Body of pancreas (tissue), 4 donors: Measurements from ENCODE around the gene RNF157. TPM values are rescaled to one million over a fixed set of nuclear protein-coding genes. Genes with fewer than 3 reads are reported as not detected.

ENCODE experiments used
- ATAC-seq: fragments of 150-250 bp; one replicate; pipeline ENCODE4 v1.9.1; 2016
- DNase-seq, 4 donors: peaks; one replicate each; pipeline ENCODE4 v3.0.0-alpha.2; 2019
- H3K27ac ChIP-seq, 4 donors: fragments of 200-600 bp; sonication (generic); 1 replicate in 3 of 4; 2 replicates in 1 of 4; pipeline versions ENCODE4 v1.5.1 to v1.6.1; 2016 to 2019; ENCODE audit warnings: mild to moderate bottlenecking in 1 of 4, mixed read lengths in 1 of 4, moderate library complexity in 1 of 4
- H3K27me3 ChIP-seq, 2 donors: fragments of 200-600 bp; sonication (generic); one replicate each; pipeline ENCODE4 v1.6.0; 2016; ENCODE audit warnings: mild to moderate bottlenecking in 1 of 2
- H3K36me3 ChIP-seq, 2 donors: fragments of 200-600 bp; sonication (generic); replicated peaks in 1 of 2; 2 replicates each; pipeline ENCODE4 v1.5.1; 2016; ENCODE audit warnings: low read depth in 2 of 2; ENCODE audit not compliant: insufficient read depth in 1 of 2
- H3K4me1 ChIP-seq: fragments of 200-600 bp; sonication (generic); one replicate; pipeline ENCODE4 v1.6.0; 2016
- H3K4me3 ChIP-seq, 2 donors: fragments of 200-600 bp; sonication (generic); 1 replicate in 1 of 2; 2 replicates in 1 of 2; pipeline ENCODE4 v1.5.1; 2016 to 2019
- H3K9me3 ChIP-seq, 3 donors: fragments of 200-600 bp; sonication (generic); 1 replicate in 2 of 3; 2 replicates in 1 of 3; pipeline ENCODE4 v1.5.1; 2016
- POLR2A ChIP-seq, 3 donors: fragments of 450-650 bp; IDR thresholded peaks; one replicate each; pipeline ENCODE4 v1.6.1; 2016; ENCODE audit warnings: antibody characterized with exemption in 3 of 3, mild to moderate bottlenecking in 2 of 3
- WGBS, 2 donors: methylation state at CpG; one replicate each; pipeline ENCODE4 v1.1.5; 2017; 5-methylcytosine and 5-hydroxymethylcytosine counted together
- intact Hi-C: fragments of 100-400 bp; cut with DNase I; formaldehyde crosslinking; loops from one replicate; pipeline ENCODE4 v1.15.1; 2023
- total RNA-seq, 2 donors: library from RNA; depleted of rRNA; stranded (reverse); fragments of >200 nt; gene quantifications; one replicate each; pipeline ENCODE4 v1.1.0, GENCODE V29; 2016
- TF ChIP-seq, protein P1 (sequence below), 7 experiments: fragments of 450-650 bp in 4 of 7; fragments of 200-600 bp in 3 of 7; sonication (generic) in 3 of 7; IDR thresholded peaks; one replicate each; pipeline ENCODE4 v1.5.1; 2016 to 2019; ENCODE audit warnings: antibody characterized with exemption in 7 of 7

The RNF157 gene
- total RNA-seq, 2 donors from 2014 or later, result 4.7 to 29.3 TPM

DNA sequence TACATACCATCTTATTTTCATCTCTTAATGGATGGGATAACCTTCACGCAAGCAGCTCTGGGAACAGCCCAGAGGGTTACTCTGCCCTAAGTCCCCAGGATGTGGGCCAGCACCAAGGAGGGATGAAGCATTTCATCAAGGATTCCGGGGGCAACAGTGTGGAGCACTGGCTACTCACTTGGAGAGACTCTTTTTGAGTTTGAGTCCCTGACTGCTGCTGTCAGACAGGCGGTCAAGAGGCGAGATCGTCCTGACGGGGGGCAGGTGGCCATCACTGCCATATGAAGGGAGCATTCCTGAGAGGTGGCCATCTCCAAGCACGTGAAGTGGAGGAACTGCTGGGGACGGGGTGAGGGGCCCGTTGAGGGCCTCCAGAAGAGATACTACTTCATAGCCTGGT is 81.1 kb downstream of the RNF157 start:
- Histone ChIP-seq H3K36me3 (no peaks in the 10 kb centered on the region), H3K4me1 (no peaks in the 10 kb centered on the region), H3K4me3 (no peak overlapping the region), H3K27me3 (no peaks in the 10 kb centered on the region), H3K27ac (no peak overlapping the region), H3K9me3 (no peaks in the 10 kb centered on the region)
- TF ChIP-seq, protein P1, sequence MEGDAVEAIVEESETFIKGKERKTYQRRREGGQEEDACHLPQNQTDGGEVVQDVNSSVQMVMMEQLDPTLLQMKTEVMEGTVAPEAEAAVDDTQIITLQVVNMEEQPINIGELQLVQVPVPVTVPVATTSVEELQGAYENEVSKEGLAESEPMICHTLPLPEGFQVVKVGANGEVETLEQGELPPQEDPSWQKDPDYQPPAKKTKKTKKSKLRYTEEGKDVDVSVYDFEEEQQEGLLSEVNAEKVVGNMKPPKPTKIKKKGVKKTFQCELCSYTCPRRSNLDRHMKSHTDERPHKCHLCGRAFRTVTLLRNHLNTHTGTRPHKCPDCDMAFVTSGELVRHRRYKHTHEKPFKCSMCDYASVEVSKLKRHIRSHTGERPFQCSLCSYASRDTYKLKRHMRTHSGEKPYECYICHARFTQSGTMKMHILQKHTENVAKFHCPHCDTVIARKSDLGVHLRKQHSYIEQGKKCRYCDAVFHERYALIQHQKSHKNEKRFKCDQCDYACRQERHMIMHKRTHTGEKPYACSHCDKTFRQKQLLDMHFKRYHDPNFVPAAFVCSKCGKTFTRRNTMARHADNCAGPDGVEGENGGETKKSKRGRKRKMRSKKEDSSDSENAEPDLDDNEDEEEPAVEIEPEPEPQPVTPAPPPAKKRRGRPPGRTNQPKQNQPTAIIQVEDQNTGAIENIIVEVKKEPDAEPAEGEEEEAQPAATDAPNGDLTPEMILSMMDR (IDR thresholded peaks at IDR 0.05), result no peak
- TF ChIP-seq POLR2A (IDR thresholded peaks at IDR 0.05), result no peak
- ATAC-seq (no peak), DNase-seq (no peak)
- 72 to 73% methylated on average over 9 of the region's 9 CpGs for WGBS, 2 donors
- intact Hi-C loops, result no loop called here

DNA sequence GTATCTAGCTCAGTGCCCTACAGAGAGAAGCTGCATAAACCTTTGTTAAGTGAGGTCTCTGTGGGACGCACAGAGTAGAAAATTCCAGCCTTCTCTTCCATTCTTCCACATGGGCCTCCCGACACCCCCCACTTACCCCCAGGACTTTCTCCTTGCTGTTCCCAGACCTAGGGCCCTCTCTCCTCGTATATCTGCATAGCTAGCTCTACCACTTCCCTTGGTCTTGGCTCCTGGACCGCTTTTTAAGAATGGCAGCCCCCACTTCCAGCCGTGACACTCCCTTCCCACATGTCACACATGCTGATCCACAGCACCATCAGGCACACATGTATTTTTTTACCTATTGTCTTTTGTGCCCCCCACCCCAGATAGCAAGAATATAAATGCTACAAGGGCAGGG is 82.5 kb downstream of the RNF157 start:
- ATAC-seq, result no peak
- no peaks in the 10 kb centered on the region for H3K27me3 ChIP-seq

DNA sequence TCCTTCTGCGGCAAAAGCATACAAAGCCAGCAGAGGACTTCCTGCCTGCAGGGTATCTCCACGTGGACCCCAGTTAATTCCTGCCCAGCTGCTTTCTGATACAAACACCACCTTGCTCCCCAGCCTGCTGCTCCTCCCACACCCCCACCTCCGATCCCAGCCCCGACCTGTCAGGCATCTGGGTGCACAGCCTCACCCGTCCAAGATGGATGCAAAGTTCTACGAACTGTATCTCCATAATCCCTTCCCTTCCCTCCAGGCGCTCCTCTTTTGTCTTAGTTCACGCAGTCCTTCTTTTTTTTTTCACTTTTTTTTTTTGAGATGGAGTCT is 83.7 kb downstream of the RNF157 start:
- WGBS, 2 donors, result 70 to 74% methylated on average over 7 to 8 of the region's 8 CpGs
- Histone ChIP-seq H3K4me3 (no peak overlapping the region), H3K9me3 (no peaks in the 10 kb centered on the region), H3K4me1 (no peaks in the 10 kb centered on the region), H3K27ac (no peak overlapping the region), H3K27me3 (no peaks in the 10 kb centered on the region), H3K36me3 (no peaks in the 10 kb centered on the region)
- no peak for DNase-seq
- ATAC-seq, result no peak
- intact Hi-C loops, result no loop called here
- TF ChIP-seq POLR2A (IDR thresholded peaks at IDR 0.05), result no peak
- TF ChIP-seq, protein P1 (IDR thresholded peaks at IDR 0.05), result no peak

More for the DNA sequence above, 82.5 kb downstream of the RNF157 start:
- Histone ChIP-seq H3K9me3 (no peaks in the 10 kb centered on the region), H3K4me3 (no peak overlapping the region), H3K27ac (no peak overlapping the region), H3K4me1 (no peaks in the 10 kb centered on the region), H3K36me3 (no peaks in the 10 kb centered on the region)
- intact Hi-C loops, result no loop called here
- TF ChIP-seq, protein P1 (IDR thresholded peaks at IDR 0.05), result no peak
- no peak for TF ChIP-seq POLR2A (IDR thresholded peaks at IDR 0.05)
- no peak for DNase-seq
- WGBS, 2 donors, result 77 to 78% methylated on average over 5 of the region's 5 CpGs

DNA sequence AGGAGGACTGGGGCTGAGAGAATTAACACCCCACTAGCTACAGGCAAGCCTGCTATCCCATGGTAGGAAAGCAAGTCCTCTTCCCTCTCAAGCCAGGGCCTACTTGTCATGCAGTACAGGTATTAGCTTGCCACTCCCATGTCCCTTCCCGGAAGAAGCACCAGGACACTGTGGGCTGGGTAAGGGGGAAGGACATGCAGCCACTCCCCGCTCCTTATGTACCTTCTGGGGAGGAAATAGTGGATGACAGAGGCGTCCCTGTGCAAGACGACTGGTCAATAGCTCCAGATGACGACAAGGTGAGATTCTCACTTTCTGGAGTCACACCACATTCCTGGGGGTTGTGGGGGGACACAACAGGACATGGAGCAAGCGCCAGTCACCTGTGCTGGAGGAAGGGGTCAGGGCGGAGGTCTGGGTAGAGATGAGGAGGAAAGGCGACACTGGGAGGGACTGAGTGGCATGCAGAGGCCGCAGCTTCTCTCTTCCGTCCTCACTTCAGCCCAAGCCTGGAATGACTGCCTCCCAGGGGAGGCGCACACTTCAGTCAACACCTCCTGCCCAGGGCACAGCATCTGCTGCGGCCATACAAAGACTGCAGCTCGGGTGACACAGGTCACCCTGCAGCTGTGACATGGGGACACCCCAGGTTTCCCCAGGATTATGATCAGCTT is 84.2 kb downstream of the RNF157 start:
- 72% methylated on average over 13 of the region's 13 CpGs for WGBS, 2 donors

More for the DNA sequence above, 84.2 kb downstream of the RNF157 start:
- DNase-seq (no peak), ATAC-seq (no peak)
- Histone ChIP-seq H3K4me1 (no peaks in the 10 kb centered on the region), H3K4me3 (no peak overlapping the region), H3K36me3 (no peaks in the 10 kb centered on the region), H3K27ac (no peak overlapping the region), H3K9me3 (no peaks in the 10 kb centered on the region), H3K27me3 (no peaks in the 10 kb centered on the region)
- intact Hi-C loops, result no loop called here
- TF ChIP-seq, protein P1 (IDR thresholded peaks at IDR 0.05), result no peak
- no peak for TF ChIP-seq POLR2A (IDR thresholded peaks at IDR 0.05)
